HCT116 (cell line): ENCODE data around the gene BRINP3. TPM values are rescaled to one million over a fixed set of nuclear protein-coding genes. Genes with fewer than 3 reads are reported as not detected.

Experiments used
- ATAC-seq: fragments of 200-7000 bp; cut with Tn5 transposase; 2 replicates; pipeline ENCODE4 v1.9.1; 2020; ENCODE audit warnings: mild to moderate bottlenecking, moderate library complexity
- BruUV-seq: library from RNA; stranded (reverse); fragments of 400-500 nt; replicated peaks from 2 replicates; lab custom pipeline; 2021; lab: Mats Ljungman, UMichigan
- CTCF ChIA-PET: fragments of 300-600 bp; sonication (Branson Sonifier 250); formaldehyde crosslinking; loops from one replicate; lab custom pipeline; 2021; ENCODE audit warnings: antibody characterized with exemption; lab: Charles Lee
- POLR2A ChIA-PET: fragments of 300-600, 350-600 bp; sonication (Branson Sonifier 250); formaldehyde crosslinking; loops from one replicate; lab custom pipeline; 2021; ENCODE audit warnings: antibody characterized with exemption; lab: Charles Lee
- RAD21 ChIA-PET, 2 experiments: fragments of 300-600 bp; sonication (Branson Sonifier 250); formaldehyde crosslinking; loops; one replicate each; lab custom pipeline; 2023; ENCODE audit warnings: low total read pairs in 2 of 2; ENCODE audit not compliant: uncharacterized antibody in 2 of 2, unreplicated experiment in 2 of 2, low non-redundant PET in 1 of 2; lab: Charles Lee
- DNase-seq: peaks from one replicate; pipeline ENCODE4 v3.0.0-alpha.2; 2010; ENCODE audit warnings: low read depth, low spot score
- H2AFZ ChIP-seq: fragments of 200-600 bp; shearing (Covaris generic), sonication (generic); 2 replicates; pipeline ENCODE4 v1.6.1; 2017; ENCODE audit warnings: low read depth, mixed run types, mixed read lengths, antibody characterized with exemption, low read length; ENCODE audit not compliant: poor library complexity, severe bottlenecking
- H3K27ac ChIP-seq: 2 replicates; pipeline ENCODE4 v1.5.1; 2012; ENCODE audit warnings: low read depth, low read length
- H3K27me3 ChIP-seq: fragments of 200-600 bp; sonication (generic); 2 replicates; pipeline ENCODE4 v1.6.1; 2016; ENCODE audit warnings: mixed run types, low read length, mixed read lengths; ENCODE audit not compliant: insufficient read depth
- H3K36me3 ChIP-seq, 2 experiments: fragments of 200-500 bp in 1 of 2; fragments of 200-600 bp in 1 of 2; sonication (Bioruptor generic) in 1 of 2; sonication (generic) in 1 of 2; 2 replicates each; pipeline versions ENCODE4 v1.5.1 to v1.6.1; 2014 to 2016; ENCODE audit warnings: low read length in 2 of 2, inconsistent platforms in 1 of 2, mixed read lengths in 1 of 2, mixed run types in 1 of 2; ENCODE audit not compliant: insufficient read depth in 2 of 2, control insufficient read depth in 1 of 2
- H3K4me1 ChIP-seq, 2 experiments: fragments of 200-600 bp in 1 of 2; sonication (generic) in 1 of 2; 2 replicates each; pipeline versions ENCODE4 v1.5.1 to v1.6.1; 2012 to 2017; ENCODE audit warnings: low read length in 2 of 2, inconsistent platforms in 1 of 2, mild to moderate bottlenecking in 1 of 2, mixed read lengths in 1 of 2, mixed run types in 1 of 2, moderate library complexity in 1 of 2; ENCODE audit not compliant: insufficient read depth in 2 of 2, control insufficient read depth in 1 of 2
- H3K4me2 ChIP-seq: fragments of 200-600 bp; sonication (generic); 2 replicates; pipeline ENCODE4 v1.6.1; 2017; ENCODE audit warnings: mixed run types, low read length, mixed read lengths
- H3K4me3 ChIP-seq, 2 experiments: fragments of 200-600 bp in 1 of 2; sonication (generic) in 1 of 2; replicated peaks in 1 of 2; 2 replicates each; pipeline ENCODE4 v1.5.1; 2011 to 2016; ENCODE audit warnings: low read length in 2 of 2, control low read depth in 1 of 2, low read depth in 1 of 2, mild to moderate bottlenecking in 1 of 2, mixed read lengths in 1 of 2, mixed run types in 1 of 2
- H3K79me2 ChIP-seq: fragments of 200-600 bp; sonication (generic); 2 replicates; pipeline ENCODE4 v1.6.1; 2017; ENCODE audit warnings: mild to moderate bottlenecking, mixed run types, low read length, moderate library complexity, mixed read lengths; ENCODE audit not compliant: insufficient read depth
- H3K9ac ChIP-seq: fragments of 200-600 bp; sonication (generic); 2 replicates; pipeline ENCODE4 v1.6.1; 2016; ENCODE audit warnings: low read length, mixed read lengths
- H3K9me2 ChIP-seq: fragments of 200-600 bp; sonication (generic), shearing (Covaris generic); 2 replicates; pipeline ENCODE4 v1.6.1; 2017; ENCODE audit warnings: mixed run types, mild to moderate bottlenecking, moderate library complexity; ENCODE audit not compliant: insufficient read depth
- H3K9me3 ChIP-seq, 2 experiments: fragments of 200-500 bp in 1 of 2; fragments of 200-600 bp in 1 of 2; sonication (Bioruptor generic) in 1 of 2; sonication (generic) in 1 of 2; 2 replicates each; pipeline ENCODE4 v1.6.1; 2014 to 2017; ENCODE audit warnings: low read length in 2 of 2, mixed read lengths in 2 of 2, inconsistent platforms in 1 of 2, low read depth in 1 of 2, mild to moderate bottlenecking in 1 of 2, mixed run types in 1 of 2, moderate library complexity in 1 of 2; ENCODE audit not compliant: control insufficient read depth in 1 of 2, insufficient read depth in 1 of 2
- H4K20me1 ChIP-seq: fragments of 200-600 bp; sonication (generic), shearing (Covaris generic); 2 replicates; pipeline ENCODE4 v1.6.1; 2017; ENCODE audit warnings: mixed run types, mild to moderate bottlenecking, moderate library complexity; ENCODE audit not compliant: insufficient read depth
- CBX3 ChIP-seq: IDR thresholded peaks from 2 replicates; pipeline ENCODE4 v1.6.1; 2012; ENCODE audit warnings: low read depth
- CTCF ChIP-seq, 3 experiments: fragments of 200-600 bp in 1 of 3; sonication (generic) in 1 of 3; IDR thresholded peaks in 2 of 3; conservative IDR thresholded peaks in 1 of 3; 2 replicates each; pipeline ENCODE4 v1.5.1; 2012 to 2017; ENCODE audit warnings: low read depth in 2 of 3, low read length in 2 of 3, antibody characterized with exemption in 1 of 3, borderline replicate concordance in 1 of 3, control low read depth in 1 of 3, mild to moderate bottlenecking in 1 of 3, mixed read lengths in 1 of 3, mixed run types in 1 of 3, moderate library complexity in 1 of 3; ENCODE audit not compliant: insufficient read depth in 1 of 3
- EGR1 ChIP-seq: IDR thresholded peaks from 2 replicates; pipeline ENCODE4 v1.6.1; 2012; ENCODE audit warnings: low read depth
- ELF1 ChIP-seq: IDR thresholded peaks from 2 replicates; pipeline ENCODE4 v1.6.1; 2012; ENCODE audit warnings: low read depth, borderline replicate concordance
- FOSL1 ChIP-seq: IDR thresholded peaks from 2 replicates; pipeline ENCODE4 v1.6.1; 2012; ENCODE audit warnings: low read depth
- POLR2A ChIP-seq: IDR thresholded peaks from 2 replicates; pipeline ENCODE4 v1.7.0; 2011; ENCODE audit warnings: borderline replicate concordance; ENCODE audit not compliant: insufficient read depth, insufficient read length; ENCODE audit errors: extremely low read depth
- POLR2AphosphoS5 ChIP-seq: IDR thresholded peaks from 2 replicates; pipeline ENCODE4 v1.6.1; 2011; ENCODE audit warnings: mild to moderate bottlenecking, low read depth, low read length, moderate library complexity
- REST ChIP-seq: IDR thresholded peaks from 2 replicates; pipeline ENCODE4 v1.6.1; 2012; ENCODE audit warnings: low read depth
- ZBTB33 ChIP-seq: IDR thresholded peaks from 2 replicates; pipeline ENCODE4 v1.6.1; 2011; ENCODE audit warnings: mild to moderate bottlenecking, low read length, moderate library complexity; ENCODE audit not compliant: insufficient replicate concordance; ENCODE audit errors: extremely low read depth
- ZFX ChIP-seq: fragments of 450-650 bp; IDR thresholded peaks from 2 replicates; pipeline ENCODE4 v1.6.1; 2017
- intact Hi-C: fragments of 100-400 bp; cut with micrococcal nuclease; formaldehyde crosslinking; loops from 2 replicates; pipeline ENCODE4 v1.10.0; 2022
- total RNA-seq: library from RNA; stranded (reverse); gene quantifications from one replicate; pipeline ENCODE4 v1.2.1, GENCODE V29; 2021; ENCODE audit not compliant: unreplicated experiment

Gene BRINP3
- total RNA-seq, 1 experiment from 2014 or later, result not detected

- ATAC-seq, result no peak
- H3K9ac ChIP-seq, result no peak overlapping the region
- H3K27ac ChIP-seq, result no peak overlapping the region
- H3K79me2 ChIP-seq, result no peaks in the 10 kb centered on the region
- no peaks in the 10 kb centered on the region for H4K20me1 ChIP-seq
- intact Hi-C loops, result loop anchor here (5.0 to 10.0 kb wide), 2 partner anchors 815 to 1657 kb away; no protein-coding TSS in a partner anchor
- no peaks in the 10 kb centered on the region for H3K9me2 ChIP-seq
- no peaks in the 10 kb centered on the region for H3K36me3 ChIP-seq
- TF ChIP-seq ZBTB33, result no peak
- TF ChIP-seq REST, result no peak
- TF ChIP-seq CBX3, result no peak
- TF ChIP-seq ELF1, result no peak
- no peak for TF ChIP-seq CTCF (IDR thresholded peaks at IDR 0.05 in 2 of 3, conservative IDR thresholded peaks at IDR 0.05 in 1 of 3; ENCODE audit: borderline replicate concordance in 1 of 3, insufficient read depth in 1 of 3, low read depth in 2 of 3, low read length in 2 of 3)
- TF ChIP-seq FOSL1, result no peak
- TF ChIP-seq EGR1, result no peak
- TF ChIP-seq POLR2A, result no peak
- TF ChIP-seq POLR2AphosphoS5, result no peak
- TF ChIP-seq ZFX, result no peak
- ChIA-PET POLR2A (no interaction called here), CTCF (no interaction called here), RAD21 (no interaction called here)
- H3K27me3 ChIP-seq, result no peaks in the 10 kb centered on the region
- H3K4me1 ChIP-seq, result no peaks in the 10 kb centered on the region
- DNase-seq, result no peak
- no peak overlapping the region for H2AFZ ChIP-seq
- no peak overlapping the region for H3K4me3 ChIP-seq
- BruUV-seq, result no TSS peak
- no peak overlapping the region for H3K4me2 ChIP-seq
- no peaks in the 10 kb centered on the region for H3K9me3 ChIP-seq
Observed at GRCh38 chr1:190439447-190439846, 38.2 kb downstream of the BRINP3 start.
